ENCODE measurements around the gene RAB8B. TPM values are rescaled to one million over a fixed set of nuclear protein-coding genes. Genes with fewer than 3 reads are reported as not detected.

RAB8B gene
- total and polyA plus RNA-seq, 2 of the 13 experiments (the other 11 are each of a cell fraction or from before 2014, with no cell fraction given): 6.8 to 14.2 TPM

GRCh38 chr15:63178034-63178433 lies 11.4 kb upstream of the RAB8B start:
- TF ChIP-seq WIZ (CRISPR knock-in tag; IDR thresholded peaks at IDR 0.05) (no peak), ARID3A (IDR thresholded peaks at IDR 0.05; ENCODE audit: low read depth, low read length) (no peak), ZNF674 (CRISPR knock-in tag; IDR thresholded peaks at IDR 0.05; ENCODE audit: low read depth) (no peak), ZNF512 (CRISPR knock-in tag; IDR thresholded peaks at IDR 0.05) (no peak), KDM5A (IDR thresholded peaks at IDR 0.05; ENCODE audit: borderline replicate concordance, low read length) (no peak), ZNF33A (CRISPR knock-in tag; IDR thresholded peaks at IDR 0.05; ENCODE audit: borderline replicate concordance) (no peak), MIER2 (CRISPR knock-in tag; IDR thresholded peaks at IDR 0.05) (no peak)
- TF ChIP-seq, protein P1, sequence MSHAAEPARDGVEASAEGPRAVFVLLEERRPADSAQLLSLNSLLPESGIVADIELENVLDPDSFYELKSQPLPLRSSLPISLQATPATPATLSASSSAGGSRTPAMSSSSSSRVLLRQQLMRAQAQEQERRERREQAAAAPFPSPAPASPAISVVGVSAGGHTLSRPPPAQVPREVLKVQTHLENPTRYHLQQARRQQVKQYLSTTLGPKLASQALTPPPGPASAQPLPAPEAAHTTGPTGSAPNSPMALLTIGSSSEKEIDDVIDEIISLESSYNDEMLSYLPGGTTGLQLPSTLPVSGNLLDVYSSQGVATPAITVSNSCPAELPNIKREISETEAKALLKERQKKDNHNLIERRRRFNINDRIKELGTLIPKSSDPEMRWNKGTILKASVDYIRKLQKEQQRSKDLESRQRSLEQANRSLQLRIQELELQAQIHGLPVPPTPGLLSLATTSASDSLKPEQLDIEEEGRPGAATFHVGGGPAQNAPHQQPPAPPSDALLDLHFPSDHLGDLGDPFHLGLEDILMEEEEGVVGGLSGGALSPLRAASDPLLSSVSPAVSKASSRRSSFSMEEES (CRISPR knock-in tag; IDR thresholded peaks at IDR 0.05): no peak
- BruUV-seq (replicated peaks): no TSS peak
- Histone ChIP-seq H3K9ac (ENCODE audit: insufficient read depth, low read depth, low read length) (no peak overlapping the region), H4K20me1 (ENCODE audit: insufficient read depth, low read length) (no peaks in the 10 kb centered on the region), H3K27ac (ENCODE audit: extremely low read length, insufficient read depth, low read length) (no peak overlapping the region), H3K4me3 (replicated peaks in 1 of 3; ENCODE audit: insufficient read depth in 1 of 3, low read depth in 2 of 3, low read length in 3 of 3) (no peak overlapping the region), H3K4me2 (ENCODE audit: low read depth, low read length) (peak overlapping the region; percentile 34), H3K4me1 (ENCODE audit: insufficient read depth, low read length) (peaks cover 8% of the 10 kb centered on the region; the same call in 1 of the 2 replicates), H2AFZ (ENCODE audit: low read length) (no peak overlapping the region), H3K79me2 (ENCODE audit: insufficient read depth, low read length) (no peaks in the 10 kb centered on the region), H3K27me3 (ENCODE audit: control insufficient read depth in 1 of 2, insufficient read depth in 2 of 2, low read length in 2 of 2) (no peaks in the 10 kb centered on the region), H3K9me3 (ENCODE audit: low read length) (no peaks in the 10 kb centered on the region), H3K36me3 (replicated peaks in 1 of 2; ENCODE audit: control insufficient read depth in 1 of 2, insufficient read depth in 2 of 2, low read length in 2 of 2) (no peaks in the 10 kb centered on the region)
- DNase-seq (ENCODE audit: low spot score): peak; percentile 20
- ATAC-seq: peak; percentile 86
- no peak for FAIRE-seq
- 8% methylated on average over 5 of the region's 5 CpGs for WGBS (ENCODE audit: low lambda C conversion rate)
- intact Hi-C loops (cut with micrococcal nuclease; ENCODE audit: unreplicated experiment) (no loop called here), in situ Hi-C loops (cut with HindIII; ENCODE audit: extremely low pct_ligation_motif_present, low pct_unique_long_range_greater_than_20kb) (no loop called here)
- POLR2A ChIA-PET: no interaction called here
- CTCF ChIA-PET (ENCODE audit: low intra/inter-chr PET ratio, low total read pairs): no interaction called here

Measured in HepG2 (cell line).